Body of pancreas (tissue), 4 donors: ENCODE data around the gene CYP2D6.

Experiments used
- POLR2A ChIP-seq, 3 donors: fragments of 450-650 bp; IDR thresholded peaks; one replicate each; pipeline ENCODE4 v1.6.1; 2016; ENCODE audit warnings: antibody characterized with exemption in 3 of 3, mild to moderate bottlenecking in 2 of 3
- TF ChIP-seq, protein P1 (sequence below), 7 experiments: fragments of 450-650 bp in 4 of 7; fragments of 200-600 bp in 3 of 7; sonication (generic) in 3 of 7; IDR thresholded peaks; one replicate each; pipeline ENCODE4 v1.5.1; 2016 to 2019; ENCODE audit warnings: antibody characterized with exemption in 7 of 7

DNA sequence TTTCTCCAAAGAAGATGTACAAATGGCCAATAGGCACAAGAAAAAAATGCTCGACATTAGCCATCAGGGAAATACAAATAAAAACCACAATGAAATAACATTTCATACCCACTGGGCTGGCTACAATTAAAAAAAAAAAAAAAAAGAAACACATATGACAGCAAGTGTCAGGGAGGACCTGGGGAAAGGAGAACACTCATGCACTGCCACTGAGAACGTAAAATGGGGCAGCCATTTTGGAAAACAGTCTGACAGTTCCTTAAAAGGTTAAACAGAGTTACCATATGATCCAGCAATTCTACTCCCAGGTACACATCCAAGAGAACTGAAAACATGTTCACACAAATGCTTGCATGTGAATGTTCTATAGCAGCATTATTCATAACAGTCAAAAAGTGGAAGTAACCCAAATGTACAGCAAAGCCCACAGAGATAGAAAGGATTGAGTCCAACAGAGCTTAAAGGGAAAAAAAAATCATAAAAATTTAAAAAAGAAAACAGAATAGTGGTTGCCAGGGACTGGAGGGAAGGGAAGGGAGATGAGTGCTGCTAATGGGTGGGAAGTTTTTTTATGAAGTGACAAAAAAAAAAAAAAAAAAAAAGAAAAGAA, 48.4 kb upstream of the CYP2D6 start:
- TF ChIP-seq, protein P1, sequence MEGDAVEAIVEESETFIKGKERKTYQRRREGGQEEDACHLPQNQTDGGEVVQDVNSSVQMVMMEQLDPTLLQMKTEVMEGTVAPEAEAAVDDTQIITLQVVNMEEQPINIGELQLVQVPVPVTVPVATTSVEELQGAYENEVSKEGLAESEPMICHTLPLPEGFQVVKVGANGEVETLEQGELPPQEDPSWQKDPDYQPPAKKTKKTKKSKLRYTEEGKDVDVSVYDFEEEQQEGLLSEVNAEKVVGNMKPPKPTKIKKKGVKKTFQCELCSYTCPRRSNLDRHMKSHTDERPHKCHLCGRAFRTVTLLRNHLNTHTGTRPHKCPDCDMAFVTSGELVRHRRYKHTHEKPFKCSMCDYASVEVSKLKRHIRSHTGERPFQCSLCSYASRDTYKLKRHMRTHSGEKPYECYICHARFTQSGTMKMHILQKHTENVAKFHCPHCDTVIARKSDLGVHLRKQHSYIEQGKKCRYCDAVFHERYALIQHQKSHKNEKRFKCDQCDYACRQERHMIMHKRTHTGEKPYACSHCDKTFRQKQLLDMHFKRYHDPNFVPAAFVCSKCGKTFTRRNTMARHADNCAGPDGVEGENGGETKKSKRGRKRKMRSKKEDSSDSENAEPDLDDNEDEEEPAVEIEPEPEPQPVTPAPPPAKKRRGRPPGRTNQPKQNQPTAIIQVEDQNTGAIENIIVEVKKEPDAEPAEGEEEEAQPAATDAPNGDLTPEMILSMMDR (IDR thresholded peaks at IDR 0.05) = no peak
- TF ChIP-seq POLR2A (IDR thresholded peaks at IDR 0.05) = no peak
